Neural progenitor cell (in vitro differentiated cells): ENCODE measurements around the gene CXCL12.

Source experiments
- CTCF ChIP-seq: fragments of 200-600 bp; sonication (generic); IDR thresholded peaks from 2 replicates; pipeline ENCODE4 v1.5.1; 2017; ENCODE audit warnings: antibody characterized with exemption, mild to moderate bottlenecking
- EZH2phosphoT487 ChIP-seq: fragments of 200-600 bp; sonication (generic); IDR thresholded peaks from 2 replicates; pipeline ENCODE4 v1.6.1; 2017; ENCODE audit warnings: antibody characterized with exemption

DNA sequence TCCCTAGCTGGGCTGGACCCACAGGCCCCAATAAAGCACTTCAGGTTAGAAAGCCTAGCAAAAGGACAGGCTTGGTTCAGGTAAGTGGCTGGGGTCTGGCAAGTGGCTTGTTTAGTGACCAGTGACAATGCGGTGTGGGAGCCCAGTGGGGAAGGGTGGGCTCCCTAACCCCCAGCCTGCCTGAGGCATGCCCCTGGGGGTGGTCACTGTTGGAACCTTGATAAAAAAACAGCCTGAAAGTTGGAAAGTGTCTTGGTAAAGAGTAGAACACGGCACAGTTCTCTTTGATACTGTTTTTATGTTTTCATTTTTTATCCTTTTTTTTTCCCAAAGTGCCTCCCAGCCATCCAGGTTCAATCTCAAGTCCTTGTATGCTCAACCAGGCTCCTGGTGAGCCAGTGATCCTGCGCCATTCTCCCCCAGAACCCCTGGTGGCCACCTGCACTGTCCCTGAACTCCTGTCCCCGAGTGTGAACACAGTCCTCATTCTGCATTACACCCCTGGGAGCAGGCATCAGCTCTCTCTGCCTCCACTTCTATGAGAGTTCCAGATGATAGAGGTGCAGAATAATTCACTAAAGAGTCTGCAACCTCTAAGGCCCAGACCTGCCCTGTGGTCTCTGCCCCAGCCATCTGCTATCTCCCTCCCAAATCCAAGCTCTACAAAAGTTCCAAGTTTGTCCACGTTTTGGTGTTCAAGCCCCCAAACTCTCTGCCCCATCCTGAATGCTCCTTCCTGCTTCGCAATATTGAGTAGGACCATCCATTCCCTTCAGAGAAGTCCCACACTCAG is 15.0 kb upstream of the CXCL12 start:
- TF ChIP-seq EZH2phosphoT487 (no peak), CTCF (no peak)
